HG02938 (cell line): ENCODE data around the gene ENPP3.

Experiments
- ATAC-seq: cut with Tn5 transposase; IDR thresholded peaks from one replicate; pipeline ENCODE4 v1.9.1; 2021; ENCODE audit warnings: mild to moderate bottlenecking, moderate library complexity; ENCODE audit not compliant: unreplicated experiment

The ENPP3 gene

DNA sequence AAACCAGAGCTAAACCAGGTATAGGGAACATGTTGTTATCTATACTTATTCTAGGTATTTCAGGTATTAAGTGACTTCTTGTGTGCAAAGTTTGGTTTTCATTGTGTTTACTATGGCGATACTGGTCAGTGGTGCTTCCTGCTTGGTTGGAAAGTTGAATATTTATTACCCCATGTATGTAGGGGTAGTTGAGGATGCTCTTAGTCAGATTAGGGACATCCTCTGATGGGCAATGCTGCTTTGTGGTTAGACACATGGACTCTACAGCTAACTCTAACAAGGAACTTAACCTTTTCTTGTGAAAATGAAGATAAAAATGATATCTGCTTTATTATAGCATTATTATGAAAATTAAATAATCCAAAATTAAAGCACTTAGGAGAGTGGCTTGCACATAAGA lies 126.6 kb downstream of the ENPP3 start:
- no peak for ATAC-seq

GRCh38 chr6:131764350-131764749 lies 127.2 kb downstream of the ENPP3 start:
- no peak for ATAC-seq

- ATAC-seq = no peak
These were observed 128.1 kb downstream of the ENPP3 start for GRCh38 chr6:131765081-131765803.

DNA sequence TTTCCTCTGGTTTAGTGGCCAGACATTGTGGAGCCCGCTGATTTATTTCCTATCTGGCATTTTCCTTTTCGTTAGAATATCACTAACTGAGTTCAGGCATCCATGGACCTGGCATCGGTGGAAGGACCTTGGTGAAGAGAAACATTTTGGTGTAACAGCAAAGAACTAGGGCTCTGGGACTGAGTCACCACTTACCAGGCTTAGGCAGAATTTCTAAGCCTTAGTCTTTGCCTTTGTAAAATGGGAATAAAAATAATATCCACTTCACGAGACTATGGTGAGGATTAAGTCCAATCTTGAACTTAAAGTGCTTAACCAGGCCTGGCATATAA lies 128.7 kb downstream of the ENPP3 start:
- no peak for ATAC-seq

DNA sequence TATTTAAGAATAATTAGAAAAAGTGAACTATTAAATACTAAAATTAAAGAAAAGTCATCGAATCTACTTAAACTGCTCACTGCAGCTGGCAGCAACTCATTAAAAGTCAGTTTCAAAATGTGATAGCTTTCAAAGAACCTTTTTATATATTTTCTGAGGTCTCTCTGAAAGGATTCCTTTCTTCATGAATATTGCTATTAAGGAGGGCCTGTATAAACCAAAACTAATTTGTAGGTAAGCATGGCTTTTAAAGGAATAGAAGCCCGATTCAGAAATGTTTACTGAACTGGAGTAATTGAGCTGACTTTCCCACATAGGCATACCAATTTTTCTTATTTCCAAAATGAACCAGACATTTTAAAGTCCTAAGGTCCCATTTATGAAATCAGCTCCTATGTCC lies 129.5 kb downstream of the ENPP3 start:
- no peak for ATAC-seq

DNA sequence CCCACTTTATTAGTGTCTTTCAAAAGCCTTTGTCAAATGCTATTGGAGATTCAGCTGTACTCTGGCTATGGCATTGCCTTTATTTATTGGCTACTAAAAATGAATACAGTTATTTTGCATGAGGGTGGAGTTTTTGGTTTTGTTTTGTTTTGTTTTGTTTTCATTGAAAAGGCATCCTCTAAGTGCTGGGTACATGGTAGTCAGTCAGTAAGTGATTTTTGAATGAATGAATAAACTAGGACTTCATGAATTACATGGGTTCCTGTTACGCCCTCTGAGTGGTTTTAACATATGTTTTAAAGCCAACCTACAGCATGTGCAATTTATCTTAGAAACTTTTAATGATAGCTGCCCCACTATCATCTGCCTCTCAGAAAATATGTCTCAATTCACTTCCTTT lies 131.9 kb downstream of the ENPP3 start:
- no peak for ATAC-seq

DNA sequence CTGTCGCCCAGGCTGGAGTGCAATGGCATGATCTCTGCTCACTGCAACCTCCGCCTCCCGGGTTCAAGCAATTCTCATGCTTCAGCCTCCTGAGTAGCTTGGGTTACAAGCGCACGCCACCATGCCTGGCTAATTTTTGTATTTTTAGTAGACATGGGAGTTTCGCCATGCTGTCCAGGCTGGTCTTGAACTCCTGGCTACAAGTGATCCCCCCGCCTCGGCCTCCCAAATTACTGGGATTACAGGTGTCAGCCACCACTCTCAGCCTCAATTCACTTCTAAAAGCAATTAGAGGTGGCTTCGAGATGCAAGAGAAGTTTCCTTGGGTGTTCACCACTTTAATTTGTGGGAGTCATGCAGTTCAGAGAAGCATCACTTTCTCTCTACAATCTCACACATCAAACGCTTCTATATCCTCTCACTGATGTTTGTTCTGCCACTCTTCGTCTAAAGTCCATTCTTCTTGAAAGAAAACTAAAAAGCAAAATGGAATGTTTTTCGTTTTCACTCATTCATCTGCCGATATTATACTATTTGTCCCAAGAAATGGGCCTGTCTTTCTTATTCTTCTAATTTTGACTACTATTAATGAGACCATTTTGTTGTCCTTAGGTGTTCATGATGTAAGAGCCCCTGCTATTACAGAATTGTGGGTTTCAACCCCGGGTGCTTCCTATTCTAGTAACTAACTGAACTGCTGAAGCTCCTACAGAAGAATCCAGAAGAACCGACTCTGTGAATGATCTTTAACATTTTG lies 132.5 kb downstream of the ENPP3 start:
- no peak for ATAC-seq

DNA sequence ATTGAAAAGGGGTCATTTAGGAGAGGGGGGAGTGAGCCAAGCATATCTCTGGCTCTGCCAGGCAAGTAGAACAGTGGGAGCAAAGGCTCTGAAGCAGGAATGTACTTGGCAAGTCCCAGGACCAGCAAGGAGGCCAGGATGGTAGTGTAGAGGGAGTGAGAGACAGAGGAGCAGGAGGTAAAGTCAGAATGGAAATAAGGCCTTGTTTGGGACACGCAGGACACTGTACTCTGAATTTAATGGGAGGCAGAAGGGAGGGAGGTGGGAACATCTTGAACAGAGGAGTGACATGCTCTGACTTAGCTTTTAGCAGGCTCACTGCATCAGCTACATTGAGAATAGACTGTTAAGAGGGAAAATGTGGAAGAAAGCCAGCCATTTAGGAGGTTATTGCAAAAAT lies 133.7 kb downstream of the ENPP3 start:
- no peak for ATAC-seq

DNA sequence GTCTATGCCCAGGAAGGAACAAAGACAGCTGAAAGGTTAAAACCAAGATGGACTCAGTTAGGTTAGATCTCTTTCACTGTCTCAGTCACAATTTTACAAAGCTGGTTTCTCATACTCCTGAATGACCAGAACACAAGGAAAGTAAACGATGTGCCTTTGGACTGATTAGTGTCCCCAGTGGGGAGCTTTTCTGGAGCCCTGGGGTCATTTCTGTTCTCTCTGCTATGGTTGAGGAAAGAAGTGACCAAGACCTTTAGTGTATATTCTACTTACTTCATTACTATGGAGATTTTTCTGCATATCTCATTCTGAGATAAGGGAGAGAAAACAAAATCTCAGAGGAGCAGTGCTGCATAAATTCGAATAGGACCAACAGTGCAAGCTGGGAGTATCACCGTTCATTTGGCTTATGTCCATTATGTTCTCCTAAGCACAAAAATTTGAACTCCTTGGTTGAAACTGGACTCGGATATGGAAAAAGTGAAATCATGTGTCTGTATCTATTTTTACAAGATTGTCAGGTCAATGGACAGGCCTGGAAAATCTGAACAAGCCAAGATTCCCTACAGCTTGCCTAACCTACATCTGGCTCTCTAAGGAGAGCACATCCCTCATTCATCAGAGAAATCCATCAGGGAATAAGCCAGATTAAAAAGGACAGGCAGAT lies 136.3 kb downstream of the ENPP3 start:
- no peak for ATAC-seq

DNA sequence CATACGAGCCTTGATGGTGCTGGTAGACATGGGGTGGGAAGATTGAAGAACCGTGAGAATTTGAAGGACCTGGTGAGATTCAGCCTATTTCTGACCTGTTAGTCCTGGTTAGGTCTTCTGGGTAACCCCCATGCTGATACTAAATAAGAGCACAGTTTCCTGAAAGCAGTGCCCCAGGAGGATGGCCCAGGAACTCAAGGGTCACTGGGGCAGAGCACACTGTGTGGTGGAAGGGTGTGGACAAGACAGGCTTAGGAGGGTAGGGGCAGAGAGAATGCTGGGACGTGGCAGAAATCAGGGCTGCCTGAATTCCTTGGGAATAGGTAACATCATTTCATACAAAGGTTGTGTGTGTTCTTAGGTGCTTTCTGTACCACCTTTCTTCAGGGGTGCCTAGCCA lies 138.8 kb downstream of the ENPP3 start:
- no peak for ATAC-seq

GRCh38 chr6:131776985-131777384 lies 139.9 kb downstream of the ENPP3 start:
- ATAC-seq = no peak

DNA sequence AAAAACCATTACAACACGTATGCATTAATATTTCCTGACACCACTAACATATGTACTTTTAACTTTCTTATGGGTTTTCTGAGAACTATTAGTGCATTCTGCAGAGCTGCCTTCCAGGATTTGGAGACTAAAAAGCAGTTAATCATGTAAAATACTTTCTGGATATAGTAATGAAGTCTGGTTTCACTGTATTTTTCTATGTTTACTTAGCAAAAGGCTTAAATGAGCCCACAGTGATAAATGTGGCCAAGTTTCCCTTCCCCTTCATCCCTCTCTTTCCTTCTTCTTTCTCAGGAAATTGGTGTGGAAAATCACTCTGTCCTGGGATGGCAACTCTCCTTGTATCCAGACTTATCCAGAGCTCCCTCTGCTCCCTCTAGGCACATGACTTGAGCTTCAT lies 141.1 kb downstream of the ENPP3 start:
- no peak for ATAC-seq

GRCh38 chr6:131779304-131779703 lies 142.2 kb downstream of the ENPP3 start:
- no peak for ATAC-seq

DNA sequence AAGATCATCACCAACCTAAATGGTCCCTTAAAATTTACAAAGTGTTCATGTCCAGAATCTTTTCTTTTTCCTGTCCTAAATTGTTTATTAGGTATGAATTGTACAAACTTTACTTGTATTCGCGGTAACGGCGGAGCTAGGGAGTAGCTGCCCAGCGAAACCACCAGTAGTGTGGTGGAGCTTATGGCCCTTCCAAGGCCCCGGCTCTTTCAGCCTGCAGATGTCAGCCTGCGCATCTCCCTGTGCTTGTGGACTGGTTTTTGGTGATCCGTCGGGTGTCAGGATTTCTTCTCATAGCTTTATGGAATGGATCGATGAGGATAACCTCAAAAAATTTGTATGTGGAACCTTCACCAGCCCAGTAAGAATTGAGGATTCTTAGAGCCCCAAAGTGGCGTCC lies 143.5 kb downstream of the ENPP3 start:
- ATAC-seq = no peak

DNA sequence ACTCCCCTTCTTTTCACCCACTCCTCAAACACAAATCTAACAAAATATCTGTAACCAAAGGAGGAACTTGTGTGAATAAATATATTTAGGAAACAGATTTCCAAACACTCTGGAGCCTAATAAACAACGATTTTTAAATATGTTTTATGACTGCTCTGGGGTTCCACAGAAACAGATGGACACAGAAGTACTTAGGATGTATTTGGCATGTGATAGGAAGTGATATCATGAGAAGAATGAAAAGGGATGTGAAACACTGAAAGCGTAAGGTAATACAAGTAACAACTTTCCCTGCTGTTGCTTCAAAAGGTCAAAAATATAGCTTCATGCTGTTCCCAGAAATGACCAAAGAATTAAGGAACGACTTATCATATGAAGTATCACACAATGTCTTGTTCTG lies 144.6 kb downstream of the ENPP3 start:
- no peak for ATAC-seq

DNA sequence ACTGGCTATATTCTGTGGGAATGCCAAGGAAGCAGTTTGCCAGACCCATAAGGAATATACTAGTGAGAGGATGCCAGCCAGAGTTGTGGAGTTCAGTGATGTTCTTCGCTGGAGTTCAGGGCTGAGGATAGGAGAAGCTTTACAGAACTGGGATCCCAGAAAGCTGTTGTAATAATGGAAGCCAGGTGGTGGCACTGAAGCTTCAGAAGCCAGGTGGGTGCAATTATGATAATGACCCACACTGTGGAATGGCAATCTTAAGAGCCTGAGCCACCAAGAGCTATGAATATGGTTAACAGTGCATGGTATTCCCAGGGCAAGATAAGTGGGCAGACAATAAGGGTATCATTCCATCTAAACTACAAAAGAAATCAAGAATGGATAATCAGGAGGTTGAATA lies 145.7 kb downstream of the ENPP3 start:
- ATAC-seq = no peak

- ATAC-seq = no peak
These were observed 147.5 kb downstream of the ENPP3 start for GRCh38 chr6:131784561-131784960.

DNA sequence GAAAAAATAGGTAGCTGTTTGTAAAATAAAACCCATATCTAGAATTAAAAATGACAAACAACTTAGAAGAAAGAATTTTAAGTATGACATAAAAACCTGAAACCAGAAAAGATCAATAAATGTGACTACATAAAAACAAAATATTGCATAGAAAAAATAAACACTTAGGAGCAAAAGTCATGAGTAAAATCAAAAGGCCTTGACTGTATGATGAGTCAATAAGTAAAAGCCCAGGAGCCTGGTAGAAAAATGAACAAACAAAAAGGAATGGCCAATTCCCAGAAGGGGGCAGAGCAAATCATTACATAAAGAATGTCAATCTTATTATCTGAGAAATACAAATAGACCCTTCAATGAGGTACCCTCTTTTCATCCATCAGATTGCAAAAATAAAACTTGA lies 150.0 kb downstream of the ENPP3 start:
- no peak for ATAC-seq

DNA sequence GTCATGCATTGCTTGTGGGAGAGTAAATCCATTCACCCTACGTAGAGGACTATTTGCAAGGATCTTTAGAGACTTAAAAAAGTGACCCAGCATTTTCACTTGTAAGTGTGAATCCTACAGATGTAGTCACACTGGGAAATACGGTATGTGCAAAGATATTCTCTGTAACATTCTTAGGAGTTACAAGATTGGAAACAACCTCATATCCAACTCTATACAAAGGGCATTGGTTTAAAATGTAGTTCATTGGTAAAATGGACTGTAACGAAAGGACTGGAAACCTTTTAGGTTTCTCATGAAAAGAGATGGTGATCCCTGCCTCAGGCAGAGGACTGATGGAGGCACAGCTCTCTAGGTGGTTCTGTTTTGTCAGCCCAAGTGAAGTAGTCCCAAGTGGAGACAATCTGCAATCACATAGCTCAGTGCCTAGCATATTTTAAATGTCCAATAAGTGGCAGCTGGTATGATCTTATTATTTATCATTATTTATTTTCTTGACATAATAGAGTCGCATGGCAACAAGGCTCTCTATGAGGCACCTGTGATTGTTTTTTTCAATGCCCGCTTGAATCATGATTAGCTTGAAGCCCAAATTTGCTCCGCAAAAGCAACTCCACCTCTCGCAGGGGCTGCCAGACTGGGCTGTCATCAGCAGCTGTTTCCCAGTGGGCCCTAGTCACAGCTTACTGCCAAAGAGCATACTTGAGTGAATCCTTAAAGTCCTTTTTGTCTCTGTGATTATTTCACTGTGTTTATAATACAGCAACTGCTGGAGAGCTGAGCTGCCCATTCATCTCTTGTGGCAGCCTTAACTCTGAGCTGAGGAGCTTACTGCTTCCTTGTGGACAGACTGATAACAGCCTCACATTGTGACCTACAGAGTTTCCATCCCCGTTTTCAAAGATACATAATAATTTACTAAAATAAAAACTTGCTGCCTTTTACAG lies 150.9 kb downstream of the ENPP3 start:
- ATAC-seq = no peak

DNA sequence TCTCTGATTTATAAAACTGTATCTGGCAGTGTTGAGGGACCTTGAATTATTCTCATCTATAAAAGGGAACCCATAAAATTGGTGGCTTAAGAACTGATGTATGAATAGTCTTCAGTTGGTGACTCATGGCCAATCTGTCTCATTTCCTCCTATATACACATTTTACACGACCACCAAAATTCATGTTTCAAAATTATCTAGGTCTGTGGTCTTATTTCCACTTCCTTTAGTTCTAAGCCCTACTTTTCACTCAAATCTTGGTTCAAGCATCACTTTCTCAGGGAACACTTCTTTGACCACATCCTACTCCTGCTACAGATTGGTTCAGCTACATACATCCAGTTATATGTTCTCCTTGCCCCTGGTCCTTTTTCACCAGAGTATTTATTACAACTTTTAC lies 152.1 kb downstream of the ENPP3 start:
- ATAC-seq = no peak

DNA sequence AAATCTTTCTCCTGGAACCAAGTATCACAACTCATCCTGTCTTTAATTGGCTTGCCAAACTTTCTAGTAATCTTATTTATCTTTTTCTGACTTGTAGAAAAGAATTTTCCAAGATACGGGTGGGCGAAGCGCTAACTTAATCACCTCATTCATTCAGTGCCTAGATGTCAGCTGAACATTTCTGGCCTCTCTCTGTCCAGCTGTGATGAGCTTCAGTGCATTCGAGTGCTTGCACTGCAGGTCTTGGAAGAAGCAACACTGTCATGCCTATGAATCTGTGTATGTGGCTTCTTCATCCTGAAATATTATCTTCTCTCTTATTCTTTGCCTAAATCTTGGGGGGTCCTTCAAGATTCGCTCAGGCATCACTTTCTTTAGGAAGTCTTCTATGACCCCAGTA lies 154.4 kb downstream of the ENPP3 start:
- no peak for ATAC-seq
